Keratinocyte (primary cell): ENCODE data around the gene PDIA2. TPM values are rescaled to one million over a fixed set of nuclear protein-coding genes. Genes with fewer than 3 reads are reported as not detected.

ENCODE experiments used
- DNase-seq: peaks from one replicate; pipeline ENCODE4 v3.0.0-alpha.2; 2011; ENCODE audit warnings: low read depth, missing footprints, low spot score
- FAIRE-seq: peaks from 2 replicates; lab custom pipeline; 2011; peaks lifted over from hg19 to GRCh38; lab: Jason Lieb, UNC
- H2AFZ ChIP-seq: 2 replicates; pipeline ENCODE4 v1.6.0; 2012; ENCODE audit warnings: low read length, control low read depth, inconsistent platforms; ENCODE audit not compliant: control insufficient read depth
- H3K27ac ChIP-seq: 2 replicates; pipeline ENCODE4 v1.5.1; 2011; ENCODE audit warnings: low read length; ENCODE audit not compliant: control insufficient read depth, insufficient read depth
- H3K27me3 ChIP-seq: 3 replicates; pipeline ENCODE4 v1.6.0; 2011; ENCODE audit warnings: low read length; ENCODE audit not compliant: control insufficient read depth, insufficient read depth; ENCODE audit errors: extremely low read depth
- H3K36me3 ChIP-seq, 2 experiments: 2 replicates in 1 of 2; 3 replicates in 1 of 2; pipeline ENCODE4 v1.5.1; 2011; ENCODE audit warnings: low read length in 2 of 2, mild to moderate bottlenecking in 1 of 2; ENCODE audit not compliant: control insufficient read depth in 2 of 2, insufficient read depth in 2 of 2; ENCODE audit errors: extremely low read depth in 1 of 2
- H3K4me1 ChIP-seq: 3 replicates; pipeline ENCODE4 v1.5.1; 2011; ENCODE audit warnings: low read length; ENCODE audit not compliant: control insufficient read depth, insufficient read depth; ENCODE audit errors: extremely low read depth
- H3K4me2 ChIP-seq: 3 replicates; pipeline ENCODE4 v1.6.0; 2011; ENCODE audit warnings: low read depth, low read length; ENCODE audit not compliant: control insufficient read depth, insufficient read depth; ENCODE audit errors: extremely low read depth
- H3K4me3 ChIP-seq, 3 experiments: fragments of 200-600 bp in 1 of 3; sonication (generic) in 1 of 3; 2 replicates in 2 of 3; 3 replicates in 1 of 3; pipeline ENCODE4 v1.5.1; 2011 to 2016; ENCODE audit warnings: low read length in 3 of 3, mild to moderate bottlenecking in 3 of 3, control low read depth in 2 of 3, inconsistent platforms in 1 of 3, low read depth in 1 of 3, mixed read lengths in 1 of 3, mixed run types in 1 of 3, moderate library complexity in 1 of 3; ENCODE audit not compliant: control insufficient read depth in 2 of 3, insufficient read depth in 2 of 3; ENCODE audit errors: extremely low read depth in 1 of 3
- H3K79me2 ChIP-seq: 2 replicates; pipeline ENCODE4 v1.6.0; 2012; ENCODE audit warnings: low read length; ENCODE audit not compliant: control insufficient read depth, insufficient read depth
- H3K9ac ChIP-seq: 3 replicates; pipeline ENCODE4 v1.6.0; 2011; ENCODE audit warnings: low read length; ENCODE audit not compliant: control insufficient read depth, insufficient read depth; ENCODE audit errors: extremely low read depth
- H3K9me1 ChIP-seq: 3 replicates; pipeline ENCODE4 v1.6.0; 2011; ENCODE audit warnings: low read length; ENCODE audit not compliant: control insufficient read depth, insufficient read depth; ENCODE audit errors: extremely low read depth
- H3K9me3 ChIP-seq: 2 replicates; pipeline ENCODE4 v1.5.1; 2012; ENCODE audit warnings: low read depth, low read length; ENCODE audit not compliant: control insufficient read depth
- H4K20me1 ChIP-seq: 3 replicates; pipeline ENCODE4 v1.6.0; 2011; ENCODE audit warnings: low read length; ENCODE audit not compliant: control insufficient read depth, insufficient read depth; ENCODE audit errors: extremely low read depth
- EZH2 ChIP-seq: IDR thresholded peaks from one replicate; pipeline ENCODE4 v1.6.1; 2012; ENCODE audit warnings: inconsistent platforms, mild to moderate bottlenecking, low read length, moderate library complexity
- dilution Hi-C: fragments of 300-500 bp; cut with MboI; formaldehyde crosslinking; loops from one replicate; pipeline ENCODE4 v1.7.0; 2020; ENCODE audit warnings: low sequenced_read_pairs; ENCODE audit not compliant: extremely low pct_ligation_motif_present
- polyA plus RNA-seq, 5 experiments: library from polyadenylated mRNA; depleted of rRNA in 3 of 5; stranded (reverse) in 3 of 5; stranded (forward) in 1 of 5; unstranded in 1 of 5; fragments of >200 nt; gene quantifications; 1 replicate in 1 of 5; 2 replicates in 3 of 5; 3 replicates in 1 of 5; pipeline versions ENCODE4 v1.2.1 to v1.2.3, GENCODE V29; 2011 to 2012; ENCODE audit warnings: missing spikeins in 2 of 5, low read depth in 1 of 5, low replicate concordance in 1 of 5
- TF ChIP-seq, protein P1 (sequence below), 3 experiments: IDR thresholded peaks in 1 of 3; conservative IDR thresholded peaks in 1 of 3; optimal IDR thresholded peaks in 1 of 3; 2 replicates in 2 of 3; 3 replicates in 1 of 3; pipeline versions ENCODE3 to v1.5.1; 2011; ENCODE audit warnings: low read length in 3 of 3, mild to moderate bottlenecking in 3 of 3, moderate library complexity in 2 of 3, control low read depth in 1 of 3, inconsistent platforms in 1 of 3; ENCODE audit not compliant: insufficient read depth in 2 of 3; ENCODE audit errors: extremely low read depth in 1 of 3

Gene PDIA2
- polyA plus RNA-seq, 1 donor (not counting 4 experiments of a cell fraction or from before 2014, with no cell fraction given) = 0.42 TPM

DNA sequence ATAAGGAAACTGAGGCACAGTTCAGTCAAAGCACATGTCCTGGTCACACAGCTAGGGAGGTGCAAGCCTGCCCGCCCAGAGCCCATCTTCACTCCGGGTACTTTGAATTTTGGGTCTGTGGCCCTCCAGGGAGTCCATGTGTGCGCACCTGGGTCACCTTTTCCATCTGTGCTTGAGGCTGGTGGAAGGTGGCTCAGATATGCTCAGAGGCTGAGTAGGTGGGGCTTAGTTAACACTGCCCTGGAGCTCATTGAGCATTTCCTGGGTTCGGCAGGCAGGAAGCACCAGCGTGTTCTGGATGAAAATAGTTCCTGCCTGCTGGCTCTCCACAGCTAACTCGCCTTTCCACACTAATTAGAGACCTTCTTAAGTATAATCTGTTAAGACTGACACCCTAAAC is 29.1 kb upstream of the PDIA2 start:
- Histone ChIP-seq H3K36me3 (peaks cover 0 to 10% of the 10 kb centered on the region in 2 experiments), H3K4me1 (no peaks in the 10 kb centered on the region), H3K27ac (no peak overlapping the region), H3K9me1 (no peaks in the 10 kb centered on the region), H3K79me2 (no peaks in the 10 kb centered on the region), H3K9ac (no peak overlapping the region), H3K27me3 (no peaks in the 10 kb centered on the region), H3K4me3 (no peak overlapping the region), H3K9me3 (no peaks in the 10 kb centered on the region), H4K20me1 (no peaks in the 10 kb centered on the region), H3K4me2 (no peak overlapping the region), H2AFZ (no peak overlapping the region)
- FAIRE-seq (no peak), DNase-seq (no peak)
- dilution Hi-C loops = no loop called here
- TF ChIP-seq EZH2 = no peak
- TF ChIP-seq, protein P1, sequence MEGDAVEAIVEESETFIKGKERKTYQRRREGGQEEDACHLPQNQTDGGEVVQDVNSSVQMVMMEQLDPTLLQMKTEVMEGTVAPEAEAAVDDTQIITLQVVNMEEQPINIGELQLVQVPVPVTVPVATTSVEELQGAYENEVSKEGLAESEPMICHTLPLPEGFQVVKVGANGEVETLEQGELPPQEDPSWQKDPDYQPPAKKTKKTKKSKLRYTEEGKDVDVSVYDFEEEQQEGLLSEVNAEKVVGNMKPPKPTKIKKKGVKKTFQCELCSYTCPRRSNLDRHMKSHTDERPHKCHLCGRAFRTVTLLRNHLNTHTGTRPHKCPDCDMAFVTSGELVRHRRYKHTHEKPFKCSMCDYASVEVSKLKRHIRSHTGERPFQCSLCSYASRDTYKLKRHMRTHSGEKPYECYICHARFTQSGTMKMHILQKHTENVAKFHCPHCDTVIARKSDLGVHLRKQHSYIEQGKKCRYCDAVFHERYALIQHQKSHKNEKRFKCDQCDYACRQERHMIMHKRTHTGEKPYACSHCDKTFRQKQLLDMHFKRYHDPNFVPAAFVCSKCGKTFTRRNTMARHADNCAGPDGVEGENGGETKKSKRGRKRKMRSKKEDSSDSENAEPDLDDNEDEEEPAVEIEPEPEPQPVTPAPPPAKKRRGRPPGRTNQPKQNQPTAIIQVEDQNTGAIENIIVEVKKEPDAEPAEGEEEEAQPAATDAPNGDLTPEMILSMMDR (optimal IDR thresholded peaks at IDR 0.05 in 1 of 3, IDR thresholded peaks at IDR 0.05 in 1 of 3, conservative IDR thresholded peaks at IDR 0.05 in 1 of 3; ENCODE audit: extremely low read depth in 1 of 3, insufficient read depth in 2 of 3, low read length in 3 of 3) = no peak

DNA sequence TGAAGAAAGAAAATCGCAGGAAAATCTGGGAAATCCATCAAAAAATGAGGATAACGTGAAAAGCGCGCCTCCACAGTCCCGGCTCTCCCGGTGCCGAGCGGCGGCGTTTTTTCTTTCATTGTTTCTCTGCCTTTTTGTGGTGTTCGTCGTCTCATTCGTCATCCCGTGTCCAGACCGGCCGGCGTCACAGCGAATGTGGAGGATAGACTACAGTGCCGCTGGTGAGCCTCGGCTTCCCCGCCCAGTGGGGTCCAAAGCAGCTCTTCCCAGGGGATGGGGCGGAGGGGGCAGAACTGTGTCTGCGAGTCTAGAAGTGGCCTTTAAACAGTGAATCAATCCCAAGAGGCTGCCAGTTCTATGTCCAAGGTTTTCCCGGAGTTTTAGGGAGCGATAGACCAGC is 28.5 kb upstream of the PDIA2 start:
- H3K9ac ChIP-seq = no peak overlapping the region
- TF ChIP-seq, protein P1 (optimal IDR thresholded peaks at IDR 0.05 in 1 of 3, IDR thresholded peaks at IDR 0.05 in 1 of 3, conservative IDR thresholded peaks at IDR 0.05 in 1 of 3; ENCODE audit: extremely low read depth in 1 of 3, insufficient read depth in 2 of 3, low read length in 3 of 3) = no peak
- TF ChIP-seq EZH2 = no peak
- no peaks in the 10 kb centered on the region for H3K9me1 ChIP-seq
- no peaks in the 10 kb centered on the region for H4K20me1 ChIP-seq
- H3K4me1 ChIP-seq = no peaks in the 10 kb centered on the region
- H3K4me3 ChIP-seq = no peak overlapping the region
- H3K36me3 ChIP-seq = peaks cover 0 to 8% of the 10 kb centered on the region in 2 experiments
- H3K27me3 ChIP-seq = no peaks in the 10 kb centered on the region
- H2AFZ ChIP-seq = no peak overlapping the region
- no peaks in the 10 kb centered on the region for H3K79me2 ChIP-seq
- H3K27ac ChIP-seq = no peak overlapping the region
- no peaks in the 10 kb centered on the region for H3K9me3 ChIP-seq
- FAIRE-seq (no peak), DNase-seq (no peak)
- dilution Hi-C loops = no loop called here
- no peak overlapping the region for H3K4me2 ChIP-seq
